ENCODE data around the gene DNAJB9. TPM values are rescaled to one million over a fixed set of nuclear protein-coding genes. Genes with fewer than 3 reads are reported as not detected.

The DNAJB9 gene
- total RNA-seq, 1 experiment from 2014 or later = 13.3 TPM

- no TSS peak for BruUV-seq (replicated peaks)
- no peak overlapping the region for H3K27ac Mint-ChIP-seq (ENCODE audit: unreplicated experiment)
- H3K4me1 Mint-ChIP-seq (ENCODE audit: low read depth, unreplicated experiment) = no peaks in the 10 kb centered on the region
- H3K9me3 Mint-ChIP-seq (ENCODE audit: low read depth, unreplicated experiment) = no peaks in the 10 kb centered on the region
- H3K27me3 Mint-ChIP-seq (ENCODE audit: unreplicated experiment) = peaks cover 13% of the 10 kb centered on the region
- no peak for TF ChIP-seq CTCF (IDR thresholded peaks at IDR 0.05; ENCODE audit: unreplicated experiment)
- CTCF ChIA-PET = no interaction called here
- intact Hi-C loops (cut with micrococcal nuclease; ENCODE audit: unreplicated experiment) = loop anchor here (5.0 kb wide), 1 partner anchor 198 kb away; no protein-coding TSS in a partner anchor
- DNase-seq = no peak
- no peaks in the 10 kb centered on the region for H3K36me3 Mint-ChIP-seq (ENCODE audit: insufficient read depth, unreplicated experiment)
- H3K4me3 Mint-ChIP-seq (ENCODE audit: low read depth, unreplicated experiment) = no peak overlapping the region
Observed at GRCh38 chr7:108613949-108614381, 44.3 kb downstream of the DNAJB9 start.

- no peaks in the 10 kb centered on the region for H3K9me3 Mint-ChIP-seq (ENCODE audit: low read depth, unreplicated experiment)
- no peak overlapping the region for H3K4me3 Mint-ChIP-seq (ENCODE audit: low read depth, unreplicated experiment)
- CTCF ChIA-PET = no interaction called here
- no peak for DNase-seq
- TF ChIP-seq CTCF (IDR thresholded peaks at IDR 0.05; ENCODE audit: unreplicated experiment) = no peak
- H3K36me3 Mint-ChIP-seq (ENCODE audit: insufficient read depth, unreplicated experiment) = no peaks in the 10 kb centered on the region
- intact Hi-C loops (cut with micrococcal nuclease; ENCODE audit: unreplicated experiment) = loop anchor here (5.0 kb wide), 1 partner anchor 197 kb away; no protein-coding TSS in a partner anchor
- no peak overlapping the region for H3K27ac Mint-ChIP-seq (ENCODE audit: unreplicated experiment)
- no peaks in the 10 kb centered on the region for H3K4me1 Mint-ChIP-seq (ENCODE audit: low read depth, unreplicated experiment)
- peaks cover 13% of the 10 kb centered on the region for H3K27me3 Mint-ChIP-seq (ENCODE audit: unreplicated experiment)
- BruUV-seq (replicated peaks) = no TSS peak
Observed at GRCh38 chr7:108614896-108615295, 45.2 kb downstream of the DNAJB9 start.

- no peak for DNase-seq
- Mint-ChIP-seq H3K36me3 (ENCODE audit: insufficient read depth, unreplicated experiment) (no peaks in the 10 kb centered on the region), H3K4me1 (ENCODE audit: low read depth, unreplicated experiment) (no peaks in the 10 kb centered on the region), H3K27me3 (ENCODE audit: unreplicated experiment) (peaks cover 17% of the 10 kb centered on the region), H3K27ac (ENCODE audit: unreplicated experiment) (no peak overlapping the region), H3K9me3 (ENCODE audit: low read depth, unreplicated experiment) (no peaks in the 10 kb centered on the region), H3K4me3 (ENCODE audit: low read depth, unreplicated experiment) (no peak overlapping the region)
- intact Hi-C loops (cut with micrococcal nuclease; ENCODE audit: unreplicated experiment) = no loop called here
- TF ChIP-seq CTCF (IDR thresholded peaks at IDR 0.05; ENCODE audit: unreplicated experiment) = no peak
- BruUV-seq (replicated peaks) = no TSS peak
- CTCF ChIA-PET = no interaction called here
Observed at GRCh38 chr7:108618056-108618455, 48.4 kb downstream of the DNAJB9 start.

GRCh38 chr7:108623220-108623619, 53.5 kb downstream of the DNAJB9 start:
- CTCF ChIA-PET = no interaction called here
- Mint-ChIP-seq H3K4me3 (ENCODE audit: low read depth, unreplicated experiment) (no peak overlapping the region), H3K4me1 (ENCODE audit: low read depth, unreplicated experiment) (no peaks in the 10 kb centered on the region), H3K27ac (ENCODE audit: unreplicated experiment) (no peak overlapping the region), H3K9me3 (ENCODE audit: low read depth, unreplicated experiment) (no peaks in the 10 kb centered on the region), H3K36me3 (ENCODE audit: insufficient read depth, unreplicated experiment) (no peaks in the 10 kb centered on the region), H3K27me3 (ENCODE audit: unreplicated experiment) (peaks cover 34% of the 10 kb centered on the region)
- intact Hi-C loops (cut with micrococcal nuclease; ENCODE audit: unreplicated experiment) = no loop called here
- no peak for TF ChIP-seq CTCF (IDR thresholded peaks at IDR 0.05; ENCODE audit: unreplicated experiment)
- no peak for DNase-seq
- BruUV-seq (replicated peaks) = no TSS peak

Other genes with a start within 250 kb of the DNAJB9 start
- 11.1 and 15.0 TPM in 2 replicates for gene NRCAM, start 113.4 kb upstream of the DNAJB9 start, total RNA-seq (2022)
- gene PNPLA8, start 43.7 kb upstream of the DNAJB9 start, total RNA-seq (2022) = 6.9 and 8.3 TPM in 2 replicates
- gene THAP5, start 168 bp upstream of the DNAJB9 start, total RNA-seq (2022) = 15.8 and 18.3 TPM in 2 replicates

Data from Calu3 (cell line).